ENCODE measurements around the gene PGM2. TPM values are rescaled to one million over a fixed set of nuclear protein-coding genes. Genes with fewer than 3 reads are reported as not detected.

PGM2 gene
- polyA plus RNA-seq, 10 donors = 11.3 to 20.5 (median 12.5) TPM

DNA sequence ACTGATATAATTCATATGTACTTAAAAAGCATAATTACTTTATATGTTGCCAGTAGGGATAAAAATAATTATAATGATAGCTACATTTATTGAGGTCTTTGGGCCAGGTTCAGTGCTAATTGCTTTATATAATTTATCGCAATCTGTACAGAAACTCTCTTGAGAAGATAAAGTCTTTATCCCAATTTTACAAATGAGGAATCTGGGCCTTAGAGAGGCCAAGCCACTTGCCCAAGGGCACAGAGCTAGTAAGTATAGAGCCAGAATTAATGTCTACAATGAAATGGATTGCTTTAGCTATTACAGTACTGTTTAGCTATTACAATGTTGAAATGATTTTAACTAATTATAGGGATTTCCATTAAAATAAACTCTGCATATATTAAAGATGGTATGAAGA, 33.8 kb downstream of the PGM2 start:
- DNase-seq = no peak

DNA sequence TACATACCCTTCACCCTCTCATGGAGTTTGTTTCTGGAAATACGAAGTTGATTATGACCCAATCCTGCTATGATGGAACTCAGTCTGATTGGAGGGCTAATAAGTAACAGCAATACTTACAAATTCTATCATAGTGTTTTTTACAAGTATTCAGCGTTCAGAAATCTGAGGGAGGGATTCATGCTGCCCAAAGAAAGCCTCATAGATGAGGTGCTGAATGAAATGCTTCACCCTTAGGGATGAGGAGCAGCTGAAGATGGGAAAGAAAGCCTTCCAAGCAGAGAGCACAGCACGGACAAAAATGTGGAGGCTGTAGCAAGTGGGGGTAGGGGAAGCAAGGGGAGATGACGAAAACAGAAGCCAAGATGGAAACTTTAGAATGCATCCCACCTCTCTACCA, 36.5 kb downstream of the PGM2 start:
- no peak for DNase-seq

DNA sequence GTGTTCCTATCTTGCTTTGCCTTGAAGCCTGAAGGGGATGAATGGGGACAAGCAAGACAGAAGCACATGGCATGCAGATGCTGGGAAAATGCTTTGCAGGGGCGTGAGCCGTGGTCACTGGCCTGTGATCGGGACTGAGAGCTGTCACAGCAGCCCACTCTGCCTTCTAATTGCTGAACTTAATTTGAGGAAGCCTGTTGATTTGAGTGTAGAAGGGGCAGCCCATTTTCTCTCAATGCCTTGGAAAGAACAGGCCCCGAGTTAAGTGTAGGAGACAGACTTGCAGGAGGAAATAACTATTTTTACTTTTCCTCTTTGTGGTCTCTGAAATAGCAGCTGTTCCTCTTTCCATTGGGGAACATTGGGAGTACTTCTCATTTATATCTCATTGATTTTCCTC, 38.3 kb downstream of the PGM2 start:
- peak; percentile 9 to 27 (median 9) for DNase-seq

DNA sequence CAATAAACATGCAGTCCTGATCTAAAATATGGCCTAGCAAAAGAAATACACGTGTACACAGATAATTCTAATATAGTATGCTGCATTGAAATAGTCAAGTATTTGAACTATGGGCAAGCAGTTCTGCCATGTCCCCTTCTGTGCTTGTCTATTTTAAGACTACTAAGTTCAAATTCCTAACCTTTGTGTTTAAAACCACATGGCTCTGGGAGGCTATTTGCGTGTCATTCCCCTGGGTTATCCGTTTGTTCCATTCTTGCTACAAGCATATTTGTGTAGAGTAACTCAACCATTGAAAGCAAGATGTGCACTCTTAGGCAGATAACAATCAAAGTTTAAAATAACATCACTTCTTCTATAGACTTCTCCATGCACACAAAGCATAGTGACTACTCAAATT, 39.0 kb downstream of the PGM2 start:
- no peak for DNase-seq

- DNase-seq = no peak
Measured at GRCh38 chr4:37867102-37867501, 40.6 kb downstream of the PGM2 start.

- no peak for DNase-seq
Measured at GRCh38 chr4:37868238-37868637, 41.8 kb downstream of the PGM2 start.

GRCh38 chr4:37872310-37872988, 46.0 kb downstream of the PGM2 start:
- no peak for DNase-seq

DNA sequence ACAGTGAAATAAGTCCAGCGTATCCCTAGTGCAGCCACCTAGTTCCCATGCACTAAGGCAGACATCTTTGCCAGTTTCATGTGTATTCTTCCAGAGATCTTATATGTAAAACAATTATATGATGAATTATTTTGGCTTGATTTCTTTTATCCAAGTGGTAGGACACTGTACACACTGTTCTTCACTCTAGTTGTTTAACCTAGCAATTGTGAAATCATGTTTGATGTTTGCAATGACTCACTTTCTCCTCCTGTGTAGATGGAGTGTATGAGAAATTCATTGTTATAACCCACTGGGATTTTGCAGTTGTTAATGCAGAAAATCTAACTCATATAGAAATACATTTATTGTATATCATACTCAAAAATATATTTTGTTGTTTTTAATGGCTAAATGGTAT, 46.9 kb downstream of the PGM2 start:
- DNase-seq = no peak

- DNase-seq = no peak
Measured at GRCh38 chr4:37876156-37876555, 49.7 kb downstream of the PGM2 start.

GRCh38 chr4:37879365-37879764, 52.9 kb downstream of the PGM2 start:
- no peak for DNase-seq

GRCh38 chr4:37881811-37882210, 55.3 kb downstream of the PGM2 start:
- DNase-seq = no peak

DNA sequence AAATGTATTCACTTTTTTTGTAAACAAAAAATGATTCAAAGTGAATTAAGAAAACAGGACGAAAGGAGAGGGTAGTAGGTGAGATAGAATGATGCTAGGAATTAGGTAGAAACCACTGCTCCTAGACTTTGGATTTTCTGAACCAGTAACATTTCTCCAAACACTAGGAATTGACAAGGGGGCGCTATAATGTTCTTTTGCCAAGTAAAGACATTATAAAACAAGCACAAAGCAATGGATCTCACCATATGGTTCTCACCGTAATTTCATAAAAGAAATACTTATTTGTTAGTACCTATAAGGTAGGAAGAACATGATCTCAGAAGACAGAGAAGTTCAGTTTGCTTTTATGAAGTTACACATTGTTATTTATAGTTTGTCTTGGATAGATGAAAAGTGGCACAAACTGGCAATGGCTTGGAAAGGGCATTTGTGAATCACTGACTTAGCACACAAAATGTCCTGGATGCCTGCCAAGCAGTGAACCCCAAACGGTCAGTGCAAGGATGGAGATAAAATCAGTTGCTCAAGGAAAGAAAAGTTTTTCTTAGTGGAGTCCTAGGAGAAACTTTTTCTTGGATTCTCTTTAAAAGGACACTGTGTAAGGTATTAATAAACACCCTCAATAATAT, 56.3 kb downstream of the PGM2 start:
- no peak for DNase-seq

- no peak for DNase-seq
Measured at GRCh38 chr4:37884855-37885487, 58.5 kb downstream of the PGM2 start.

DNA sequence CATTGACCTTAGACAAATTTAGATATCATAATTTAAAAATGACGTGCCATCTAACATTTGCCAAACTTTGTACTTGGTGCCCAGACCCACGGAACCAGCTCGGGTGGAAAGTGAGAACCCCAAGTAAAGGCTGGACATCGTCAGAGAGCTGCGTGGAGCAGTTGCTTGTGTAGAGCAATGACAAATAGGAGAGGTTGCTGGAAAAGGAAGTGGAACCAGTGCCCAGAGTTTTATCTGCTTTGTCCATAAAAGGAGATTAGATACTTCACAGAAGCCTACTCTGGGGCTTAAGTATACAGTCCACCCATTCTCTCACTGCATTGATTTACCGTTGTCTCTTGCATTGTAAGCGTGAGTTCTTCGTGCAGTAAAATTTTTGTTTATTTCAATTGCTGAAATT, 59.0 kb downstream of the PGM2 start:
- DNase-seq = no peak

DNA sequence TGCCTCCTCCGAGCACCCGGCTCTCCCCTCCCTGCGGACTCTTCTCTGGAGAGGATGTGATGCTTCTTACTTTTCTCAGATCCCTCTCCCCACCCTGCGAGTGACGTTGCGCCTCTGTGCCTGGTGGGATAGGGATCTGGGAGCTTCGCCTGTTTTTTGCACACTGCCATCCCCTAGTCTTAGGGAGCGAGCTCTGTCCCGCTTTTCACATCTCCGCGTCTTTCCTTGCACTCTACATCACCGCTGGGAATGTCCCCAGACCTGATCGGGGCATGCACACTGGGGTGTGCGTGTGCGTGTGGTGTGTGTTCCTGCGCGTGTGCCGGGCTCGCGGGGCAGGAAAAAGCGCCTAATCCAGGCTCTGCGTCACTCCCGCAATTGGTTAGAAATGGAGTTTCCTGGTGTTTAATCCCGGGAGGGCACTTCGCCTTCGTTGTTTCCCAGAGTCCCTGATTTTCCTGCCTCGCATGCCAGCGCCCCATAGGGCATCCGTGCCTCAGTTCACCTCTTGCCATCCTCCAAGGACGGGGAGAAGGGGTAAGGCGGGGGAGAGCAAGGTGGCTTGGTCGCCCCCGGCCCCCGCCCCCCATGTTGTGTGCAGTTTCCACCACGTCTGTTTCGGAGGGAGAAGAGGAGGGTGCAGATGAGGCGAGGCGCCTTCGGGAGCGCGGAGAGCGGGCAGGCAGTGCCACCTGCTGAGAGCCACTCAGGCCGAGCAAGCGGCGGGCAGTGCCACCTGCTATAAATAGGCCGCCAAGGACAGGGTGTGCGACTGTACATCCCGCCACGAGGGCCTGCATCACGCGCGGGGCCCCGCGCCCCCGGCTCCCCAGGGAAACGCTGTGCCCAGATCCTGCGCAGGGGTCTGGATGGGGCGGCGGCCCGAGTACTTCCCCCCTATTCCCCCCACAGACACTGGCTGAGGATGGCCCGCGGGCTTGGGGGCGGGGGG, 63.6 kb downstream of the PGM2 start:
- DNase-seq = peak in 2 of 3 donors; percentile 35 to 58

GRCh38 chr4:37890801-37891259, 64.3 kb downstream of the PGM2 start, which contains the start of gene TBC1D1:
TBC1D1 (plus strand) TSS chr4:37891084; CDS start chr4:37902096, 11,012 bp downstream.
- DNase-seq = peak in 2 of 3 donors; percentile 33 to 65

- DNase-seq = peak in 1 of 3 donors; percentile 55
Measured at GRCh38 chr4:37891260-37892159, 65.0 kb downstream of the PGM2 start.

DNA sequence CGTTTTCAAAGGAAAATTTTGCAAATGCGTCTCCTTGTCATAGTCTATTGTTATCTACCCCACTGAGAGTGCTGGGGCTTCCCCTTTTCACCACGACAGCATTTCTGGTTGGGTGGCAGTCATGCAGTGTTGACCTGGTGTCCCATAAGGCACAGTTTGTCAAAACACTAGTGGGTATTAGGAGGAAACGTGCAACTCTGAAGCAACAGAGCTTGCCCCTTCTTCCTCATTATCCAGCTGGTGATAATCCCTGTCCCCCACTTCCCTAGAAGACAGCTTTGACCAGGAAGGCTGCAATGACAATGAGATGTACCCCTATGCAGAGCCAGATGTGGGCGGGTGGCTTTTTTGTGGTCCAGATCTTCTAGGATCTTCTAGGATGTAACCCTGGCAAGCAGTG, 66.2 kb downstream of the PGM2 start:
- no peak for DNase-seq

DNA sequence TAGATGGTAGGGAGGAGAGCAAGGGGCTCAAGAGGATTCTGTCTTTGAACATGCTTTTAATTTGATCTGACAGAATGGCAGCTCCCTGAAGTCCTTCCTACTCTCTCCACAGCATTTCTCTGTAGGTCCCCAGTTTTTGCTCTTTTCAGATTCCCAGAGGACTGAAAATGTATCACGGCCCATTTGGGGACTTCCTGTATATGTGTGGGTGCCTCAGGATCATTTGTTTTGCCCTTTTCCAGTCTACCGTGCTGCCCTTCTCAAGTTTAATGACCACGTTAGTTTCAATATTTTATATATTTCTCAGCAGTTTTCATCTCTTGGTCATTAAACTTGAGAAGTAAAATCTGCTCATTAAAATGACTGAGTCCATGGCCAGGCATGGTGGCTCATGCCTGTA, 66.7 kb downstream of the PGM2 start:
- no peak for DNase-seq

DNA sequence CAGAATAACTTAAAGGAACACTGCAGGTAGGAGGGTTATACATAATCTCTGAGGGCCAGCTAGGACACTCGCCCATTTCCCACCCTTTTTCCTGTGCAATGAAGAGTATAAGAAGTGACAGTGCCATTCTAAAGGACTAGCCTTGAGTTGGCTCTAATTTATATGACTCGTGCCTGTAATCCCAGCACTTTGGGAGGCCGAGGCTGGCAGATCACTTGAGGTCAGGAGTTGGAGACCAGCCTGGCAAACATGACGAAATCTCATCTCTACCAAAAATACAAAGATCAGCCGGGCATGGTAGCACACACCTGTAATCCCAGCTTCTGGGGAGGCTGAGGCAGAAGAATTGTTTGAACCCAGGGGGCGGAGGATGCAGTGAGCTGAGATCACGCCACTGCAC, 68.8 kb downstream of the PGM2 start:
- no peak for DNase-seq
